Kidney (tissue), 14 donors: ENCODE measurements around the gene P4HB. TPM values are rescaled to one million over a fixed set of nuclear protein-coding genes. Genes with fewer than 3 reads are reported as not detected.

Experiments used
- DNase-seq, 5 donors: peaks; one replicate each; pipeline ENCODE4 v3.0.0-alpha.2; 2013 to 2020
- FAIRE-seq: peaks from 2 replicates; lab custom pipeline; 2012; peaks lifted over from hg19 to GRCh38; lab: Jason Lieb, UNC
- H3K27ac ChIP-seq, 2 donors: one replicate each; pipeline ENCODE4 v1.7.0; 2013; ENCODE audit warnings: low read depth in 2 of 2, low read length in 2 of 2, inconsistent platforms in 1 of 2
- H3K27me3 ChIP-seq: one replicate; pipeline ENCODE4 v1.7.1; 2013; ENCODE audit warnings: low read length, inconsistent platforms; ENCODE audit not compliant: control insufficient read depth, insufficient read depth
- H3K36me3 ChIP-seq, 3 donors: one replicate each; pipeline versions ENCODE4 v1.7.0 to v1.7.1; 2013; ENCODE audit warnings: low read length in 3 of 3, control low read depth in 1 of 3, inconsistent platforms in 1 of 3; ENCODE audit not compliant: insufficient read depth in 3 of 3, control insufficient read depth in 2 of 3
- H3K4me1 ChIP-seq, 3 donors: one replicate each; pipeline versions ENCODE4 v1.7.0 to v1.7.1; 2013; ENCODE audit warnings: low read length in 3 of 3, inconsistent platforms in 1 of 3, low read depth in 1 of 3; ENCODE audit not compliant: control insufficient read depth in 2 of 3, insufficient read depth in 2 of 3
- H3K4me3 ChIP-seq, 3 donors: one replicate each; pipeline versions ENCODE4 v1.7.0 to v1.8.1; 2013; ENCODE audit warnings: low read length in 3 of 3, control low read depth in 1 of 3, inconsistent platforms in 1 of 3
- H3K9ac ChIP-seq, 3 donors: one replicate each; pipeline versions ENCODE4 v1.7.0 to v1.7.1; 2013; ENCODE audit warnings: low read length in 3 of 3, control low read depth in 1 of 3, inconsistent platforms in 1 of 3
- H3K9me3 ChIP-seq, 3 donors: one replicate each; pipeline versions ENCODE4 v1.7.0 to v1.7.1; 2013; ENCODE audit warnings: low read length in 3 of 3, control low read depth in 1 of 3, inconsistent platforms in 1 of 3; ENCODE audit not compliant: control insufficient read depth in 2 of 3, insufficient read depth in 1 of 3
- intact Hi-C: fragments of 100-400 bp; cut with DNase I; formaldehyde crosslinking; loops from one replicate; pipeline ENCODE4 v1.11.1; 2022
- polyA plus RNA-seq: library from polyadenylated mRNA; stranded (reverse); fragments of 350-450 nt; fragmentation: Illumina TruSeq; extraction: RNeasy Lipid Tissue Mini Kit (QIAGEN cat#74804); gene quantifications from one replicate; pipeline ENCODE4 v1.2.3, GENCODE V29; 2014; ENCODE audit warnings: low read depth, low replicate concordance; ENCODE audit not compliant: insufficient read depth
- total RNA-seq: library from RNA; stranded (reverse); fragmentation: NEBNext Ultra II Directional; extraction: Animal tissue kit (Norgen Biotek cat#: 25700); gene quantifications from one replicate; pipeline ENCODE4 v1.2.1, GENCODE V29; 2021
- TF ChIP-seq, protein P1 (sequence below): IDR thresholded peaks from 3 replicates; pipeline ENCODE4 v1.5.1; 2012; ENCODE audit warnings: mild to moderate bottlenecking, moderate library complexity, borderline replicate concordance; ENCODE audit not compliant: insufficient read depth; ENCODE audit errors: extremely low read depth
- donor health status: control.
- donor health status: control.
- donor health status: control.
- donor health status: control.
- donor health status: control.
- donor health status: DM: yes; HTN: yes; CAD: no.
- donor health status: Normal renal cell carcinoma (clear cell type).

Gene P4HB
- total and polyA plus RNA-seq, 2 donors from 2014 or later: 411 to 482 TPM

GRCh38 chr17:81903896-81904599, 43.7 kb upstream of the P4HB start:
- intact Hi-C loops: no loop called here
- peaks cover 0 to 3% (median 0%) of the 10 kb centered on the region in 3 donors for H3K4me1 ChIP-seq
- no peaks in the 10 kb centered on the region for H3K9me3 ChIP-seq
- H3K9ac ChIP-seq: no peak overlapping the region
- peaks cover 0 to 19% (median 3%) of the 10 kb centered on the region in 3 donors for H3K36me3 ChIP-seq
- no peaks in the 10 kb centered on the region for H3K27me3 ChIP-seq
- TF ChIP-seq, protein P1, sequence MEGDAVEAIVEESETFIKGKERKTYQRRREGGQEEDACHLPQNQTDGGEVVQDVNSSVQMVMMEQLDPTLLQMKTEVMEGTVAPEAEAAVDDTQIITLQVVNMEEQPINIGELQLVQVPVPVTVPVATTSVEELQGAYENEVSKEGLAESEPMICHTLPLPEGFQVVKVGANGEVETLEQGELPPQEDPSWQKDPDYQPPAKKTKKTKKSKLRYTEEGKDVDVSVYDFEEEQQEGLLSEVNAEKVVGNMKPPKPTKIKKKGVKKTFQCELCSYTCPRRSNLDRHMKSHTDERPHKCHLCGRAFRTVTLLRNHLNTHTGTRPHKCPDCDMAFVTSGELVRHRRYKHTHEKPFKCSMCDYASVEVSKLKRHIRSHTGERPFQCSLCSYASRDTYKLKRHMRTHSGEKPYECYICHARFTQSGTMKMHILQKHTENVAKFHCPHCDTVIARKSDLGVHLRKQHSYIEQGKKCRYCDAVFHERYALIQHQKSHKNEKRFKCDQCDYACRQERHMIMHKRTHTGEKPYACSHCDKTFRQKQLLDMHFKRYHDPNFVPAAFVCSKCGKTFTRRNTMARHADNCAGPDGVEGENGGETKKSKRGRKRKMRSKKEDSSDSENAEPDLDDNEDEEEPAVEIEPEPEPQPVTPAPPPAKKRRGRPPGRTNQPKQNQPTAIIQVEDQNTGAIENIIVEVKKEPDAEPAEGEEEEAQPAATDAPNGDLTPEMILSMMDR: no peak
- peak in 1 of 5 donors; percentile 64 for DNase-seq
- H3K4me3 ChIP-seq: no peak overlapping the region
- no peak overlapping the region for H3K27ac ChIP-seq
- no peak for FAIRE-seq

DNA sequence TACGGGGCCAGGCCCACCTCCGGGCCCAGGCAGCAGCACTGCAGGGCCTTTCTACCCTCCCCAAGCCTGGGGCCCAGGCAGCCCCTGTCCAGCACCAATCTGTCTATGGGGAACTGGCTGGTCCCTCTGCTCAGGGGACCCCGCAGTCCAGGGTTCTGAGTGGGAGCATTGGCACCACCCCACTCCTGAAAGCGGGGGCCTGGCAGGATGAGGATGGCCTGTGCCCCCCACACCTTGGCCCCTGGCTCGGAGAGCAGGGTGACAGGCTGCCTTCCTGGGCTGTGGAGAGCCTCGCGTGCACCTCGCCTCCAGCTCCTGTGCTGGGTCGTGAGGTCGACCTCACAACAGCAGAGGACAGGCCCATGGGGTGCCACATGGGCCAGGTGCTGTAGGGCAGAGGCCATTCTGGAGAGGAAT, 43.1 kb upstream of the P4HB start:
- intact Hi-C loops: no loop called here
- Histone ChIP-seq H3K9me3 (no peaks in the 10 kb centered on the region), H3K9ac (no peak overlapping the region), H3K27me3 (no peaks in the 10 kb centered on the region), H3K36me3 (peaks cover under 1 to 20% (median 3%) of the 10 kb centered on the region in 3 donors), H3K4me1 (peaks cover 0 to 3% (median 0%) of the 10 kb centered on the region in 3 donors), H3K27ac (no peak overlapping the region), H3K4me3 (no peak overlapping the region)
- TF ChIP-seq, protein P1: no peak
- DNase-seq: peak in 1 of 5 donors; percentile 70
- no peak for FAIRE-seq

DNA sequence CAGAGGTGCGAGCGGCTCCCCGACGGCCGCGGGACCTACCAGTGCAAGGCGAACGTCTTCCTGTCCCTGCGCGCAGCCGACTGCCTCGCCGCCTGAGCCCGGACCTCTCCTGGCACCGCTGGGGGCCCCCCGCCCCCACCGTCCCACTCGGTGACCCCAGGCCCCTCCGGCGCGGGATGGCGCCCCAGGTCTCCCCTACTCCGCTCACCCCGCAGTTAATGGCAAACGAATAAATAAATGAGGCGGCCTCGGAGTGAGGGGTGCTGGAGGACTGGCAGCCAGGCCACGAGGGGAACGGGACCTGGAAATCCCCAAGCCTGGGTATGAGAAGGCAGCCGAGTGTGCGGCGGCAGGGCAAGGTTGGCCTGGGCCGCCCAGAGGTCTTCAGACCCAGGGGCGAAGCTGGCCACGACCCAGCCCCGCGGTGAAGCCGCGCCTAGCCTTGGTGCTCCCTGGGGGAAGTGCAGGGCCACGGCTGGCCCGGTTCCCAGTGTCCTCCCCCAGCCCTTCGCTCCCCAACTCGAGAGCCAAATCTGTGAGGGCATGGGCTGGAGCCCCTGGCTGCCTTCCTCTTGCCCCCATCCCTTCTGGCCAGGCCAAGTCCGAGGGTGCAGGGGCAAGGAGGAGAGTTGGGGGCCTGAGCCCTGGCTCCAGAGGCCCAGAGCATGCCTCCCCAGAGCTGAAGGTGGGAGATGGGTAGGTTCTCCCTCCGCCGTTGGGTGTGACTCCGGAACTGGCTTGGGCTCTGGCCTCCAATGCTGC, 42.5 kb upstream of the P4HB start:
- intact Hi-C loops: no loop called here
- DNase-seq (peak in 1 of 5 donors; percentile 80), FAIRE-seq (no peak)
- H3K9me3 ChIP-seq: no peaks in the 10 kb centered on the region
- H3K27me3 ChIP-seq: no peaks in the 10 kb centered on the region
- no peak overlapping the region for H3K9ac ChIP-seq
- H3K4me3 ChIP-seq: no peak overlapping the region
- H3K4me1 ChIP-seq: peaks cover 0 to 3% (median 0%) of the 10 kb centered on the region in 3 donors
- H3K27ac ChIP-seq: no peak overlapping the region
- peaks cover 3 to 20% (median 6%) of the 10 kb centered on the region in 3 donors for H3K36me3 ChIP-seq
- TF ChIP-seq, protein P1: no peak
